ENCODE results near the gene CDC42SE2. TPM values are rescaled to one million over a fixed set of nuclear protein-coding genes. Genes with fewer than 3 reads are reported as not detected.

The CDC42SE2 gene
- polyA plus RNA-seq, 3 donors: 34.4 to 135 (median 92.6) TPM

GRCh38 chr5:131367219-131367860 lies 103.5 kb downstream of the CDC42SE2 start:
- peaks cover 2 to 23% of the 10 kb centered on the region in 2 donors for H3K36me3 ChIP-seq (replicated peaks in 1 of 2; ENCODE audit: control insufficient read depth in 1 of 2, insufficient read depth in 2 of 2, low read length in 2 of 2)
- Mint-ChIP-seq H3K27me3 (ENCODE audit: low read depth in 3 of 3) (no peaks in the 10 kb centered on the region), H3K4me3 (no peak overlapping the region), H3K9me3 (peaks cover 0 to 2% (median 0%) of the 10 kb centered on the region in 7 donors), H3K36me3 (peaks cover 19 to 37% of the 10 kb centered on the region in 2 donors), H3K4me1 (peaks cover 23% of the 10 kb centered on the region), H3K27ac (peak overlapping the region in 4 of 7 donors; percentile 1 to 81 (median 28))
- H2AFZ ChIP-seq (ENCODE audit: insufficient read depth, low read depth, low read length, poor library complexity, severe bottlenecking): no peak overlapping the region
- peaks cover 99% of the 10 kb centered on the region for H3K79me2 ChIP-seq (ENCODE audit: insufficient read depth, low read length)
- no peak overlapping the region for H3K4me3 ChIP-seq (replicated peaks in 1 of 3; ENCODE audit: low read depth in 2 of 3, low read length in 3 of 3)
- H3K4me1 ChIP-seq (ENCODE audit: control insufficient read depth in 1 of 2, insufficient read depth in 2 of 2, low read length in 2 of 2): peaks cover 0 to 4% of the 10 kb centered on the region in 2 donors
- no peak for TF ChIP-seq CTCF (IDR thresholded peaks at IDR 0.05)
- no CpG with 5 or more reads among the region's 4 CpGs for WGBS (ENCODE audit: insufficient coverage)
- no peaks in the 10 kb centered on the region for H3K27me3 ChIP-seq (ENCODE audit: control insufficient read depth in 2 of 2, insufficient read depth in 2 of 2, low read length in 2 of 2)
- H4K20me1 ChIP-seq (ENCODE audit: insufficient read depth, low read length): peaks cover 81% of the 10 kb centered on the region
- peak overlapping the region in 1 of 2 donors; percentile 57 for H3K27ac ChIP-seq (ENCODE audit: low read depth in 1 of 2, low read length in 2 of 2)
- no peaks in the 10 kb centered on the region for H3K9me3 ChIP-seq (replicated peaks in 1 of 2; ENCODE audit: control insufficient read depth in 1 of 2, insufficient read depth in 1 of 2, low read length in 2 of 2)
- no peak for DNase-seq
- intact Hi-C loops (cut with micrococcal nuclease): no loop called here
- H3K4me2 ChIP-seq (replicated peaks; ENCODE audit: extremely low read depth, low read length, poor library complexity, severe bottlenecking): no peak overlapping the region
- H3K9ac ChIP-seq (ENCODE audit: insufficient read depth, low read length, poor library complexity, severe bottlenecking): no peak overlapping the region

- Mint-ChIP-seq H3K4me3 (no peak overlapping the region), H3K27me3 (ENCODE audit: low read depth in 3 of 3) (no peaks in the 10 kb centered on the region), H3K9me3 (peaks cover 0 to 2% (median 0%) of the 10 kb centered on the region in 7 donors), H3K4me1 (peaks cover 23% of the 10 kb centered on the region), H3K27ac (no peak overlapping the region), H3K36me3 (peaks cover 22 to 35% of the 10 kb centered on the region in 2 donors)
- DNase-seq: no peak
- WGBS (ENCODE audit: insufficient coverage): no CpG with 5 or more reads among the region's 4 CpGs
- Histone ChIP-seq H3K36me3 (replicated peaks in 1 of 2; ENCODE audit: control insufficient read depth in 1 of 2, insufficient read depth in 2 of 2, low read length in 2 of 2) (peaks cover 4 to 21% of the 10 kb centered on the region in 2 donors), H4K20me1 (ENCODE audit: insufficient read depth, low read length) (peaks cover 75% of the 10 kb centered on the region), H3K27ac (ENCODE audit: low read depth in 1 of 2, low read length in 2 of 2) (peak overlapping the region in 1 of 2 donors; percentile 45), H3K4me2 (replicated peaks; ENCODE audit: extremely low read depth, low read length, poor library complexity, severe bottlenecking) (no peak overlapping the region), H3K9me3 (replicated peaks in 1 of 2; ENCODE audit: control insufficient read depth in 1 of 2, insufficient read depth in 1 of 2, low read length in 2 of 2) (no peaks in the 10 kb centered on the region), H3K4me1 (ENCODE audit: control insufficient read depth in 1 of 2, insufficient read depth in 2 of 2, low read length in 2 of 2) (peaks cover 0 to 4% of the 10 kb centered on the region in 2 donors), H3K27me3 (ENCODE audit: control insufficient read depth in 2 of 2, insufficient read depth in 2 of 2, low read length in 2 of 2) (no peaks in the 10 kb centered on the region), H3K9ac (ENCODE audit: insufficient read depth, low read length, poor library complexity, severe bottlenecking) (no peak overlapping the region), H3K79me2 (ENCODE audit: insufficient read depth, low read length) (peaks cover 99% of the 10 kb centered on the region), H3K4me3 (replicated peaks in 1 of 3; ENCODE audit: low read depth in 2 of 3, low read length in 3 of 3) (no peak overlapping the region), H2AFZ (ENCODE audit: insufficient read depth, low read depth, low read length, poor library complexity, severe bottlenecking) (no peak overlapping the region)
- TF ChIP-seq CTCF (IDR thresholded peaks at IDR 0.05): no peak
- intact Hi-C loops (cut with micrococcal nuclease): no loop called here
Measured at GRCh38 chr5:131368866-131369265, 105.0 kb downstream of the CDC42SE2 start.
